ENCODE results near the gene SDE2.
"Not testable (repeated sequence)": the region's sequence is repeated elsewhere in the genome, so short reads cannot be mapped to it uniquely, and the experiment has no call there.

Gene SDE2

GRCh38 chr1:225981714-225982113, 17.4 kb downstream of the SDE2 start:
- DNase-seq (ENCODE audit: low spot score), result no peak
- TF ChIP-seq CTCF (IDR thresholded peaks at IDR 0.05; ENCODE audit: extremely low read depth, missing control alignments), result no peak

GRCh38 chr1:225980005-225980836, 18.9 kb downstream of the SDE2 start:
- no peak for DNase-seq (ENCODE audit: low spot score)
- TF ChIP-seq CTCF (IDR thresholded peaks at IDR 0.05; ENCODE audit: extremely low read depth, missing control alignments), result no peak

- DNase-seq (ENCODE audit: low spot score), result no peak
- TF ChIP-seq CTCF (IDR thresholded peaks at IDR 0.05; ENCODE audit: extremely low read depth, missing control alignments), result no peak
Measured at GRCh38 chr1:225979421-225979820, 19.7 kb downstream of the SDE2 start.

- TF ChIP-seq CTCF (IDR thresholded peaks at IDR 0.05; ENCODE audit: extremely low read depth, missing control alignments), result peak; percentile 18
- DNase-seq (ENCODE audit: low spot score), result peak; percentile 67
Measured at GRCh38 chr1:225977937-225978748, 21.0 kb downstream of the SDE2 start.

- not testable (repeated sequence) for DNase-seq (ENCODE audit: low spot score)
Measured at GRCh38 chr1:225975146-225975545, 24.0 kb downstream of the SDE2 start.

GRCh38 chr1:225974454-225974853, 24.7 kb downstream of the SDE2 start:
- TF ChIP-seq CTCF (IDR thresholded peaks at IDR 0.05; ENCODE audit: extremely low read depth, missing control alignments), result no peak
- DNase-seq (ENCODE audit: low spot score), result no peak

- no peak for TF ChIP-seq CTCF (IDR thresholded peaks at IDR 0.05; ENCODE audit: extremely low read depth, missing control alignments)
- DNase-seq (ENCODE audit: low spot score), result no peak
Measured at GRCh38 chr1:225973158-225973557, 26.0 kb downstream of the SDE2 start.
